ENCODE results near the gene TTC7B.

TTC7B gene

GRCh38 chr14:90651976-90652560 is 164.2 kb downstream of the TTC7B start:
- TF ChIP-seq, protein P1, sequence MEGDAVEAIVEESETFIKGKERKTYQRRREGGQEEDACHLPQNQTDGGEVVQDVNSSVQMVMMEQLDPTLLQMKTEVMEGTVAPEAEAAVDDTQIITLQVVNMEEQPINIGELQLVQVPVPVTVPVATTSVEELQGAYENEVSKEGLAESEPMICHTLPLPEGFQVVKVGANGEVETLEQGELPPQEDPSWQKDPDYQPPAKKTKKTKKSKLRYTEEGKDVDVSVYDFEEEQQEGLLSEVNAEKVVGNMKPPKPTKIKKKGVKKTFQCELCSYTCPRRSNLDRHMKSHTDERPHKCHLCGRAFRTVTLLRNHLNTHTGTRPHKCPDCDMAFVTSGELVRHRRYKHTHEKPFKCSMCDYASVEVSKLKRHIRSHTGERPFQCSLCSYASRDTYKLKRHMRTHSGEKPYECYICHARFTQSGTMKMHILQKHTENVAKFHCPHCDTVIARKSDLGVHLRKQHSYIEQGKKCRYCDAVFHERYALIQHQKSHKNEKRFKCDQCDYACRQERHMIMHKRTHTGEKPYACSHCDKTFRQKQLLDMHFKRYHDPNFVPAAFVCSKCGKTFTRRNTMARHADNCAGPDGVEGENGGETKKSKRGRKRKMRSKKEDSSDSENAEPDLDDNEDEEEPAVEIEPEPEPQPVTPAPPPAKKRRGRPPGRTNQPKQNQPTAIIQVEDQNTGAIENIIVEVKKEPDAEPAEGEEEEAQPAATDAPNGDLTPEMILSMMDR (conservative IDR thresholded peaks at IDR 0.05), result no peak
- no peak overlapping the region for H3K27ac ChIP-seq

- no peak overlapping the region for H3K27ac ChIP-seq
- TF ChIP-seq, protein P1 (conservative IDR thresholded peaks at IDR 0.05), result no peak
These were observed 164.9 kb downstream of the TTC7B start for GRCh38 chr14:90651271-90651804.

- no peak overlapping the region for H3K27ac ChIP-seq
- TF ChIP-seq, protein P1 (conservative IDR thresholded peaks at IDR 0.05), result no peak
These were observed 166.6 kb downstream of the TTC7B start for GRCh38 chr14:90649557-90650135.

DNA sequence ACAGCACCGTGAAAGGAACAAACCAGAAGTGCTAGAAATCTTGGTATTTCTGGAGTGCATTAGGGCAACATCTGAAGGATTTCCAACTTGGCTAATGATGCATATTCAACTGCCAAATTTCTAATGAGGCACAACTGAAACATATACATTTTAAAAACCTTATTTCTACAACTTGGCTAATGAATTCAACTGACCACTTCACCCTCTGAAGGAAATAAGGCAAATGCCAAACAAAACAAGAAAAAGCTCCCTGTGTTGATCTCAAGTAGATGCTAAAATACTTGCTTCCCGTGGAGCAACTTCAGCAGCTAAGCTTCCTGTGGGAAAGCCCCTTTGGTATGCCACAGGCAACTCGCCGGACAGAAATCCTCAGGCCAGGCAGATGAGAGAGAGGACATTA is 167.1 kb downstream of the TTC7B start:
- TF ChIP-seq, protein P1 (conservative IDR thresholded peaks at IDR 0.05), result no peak
- no peak overlapping the region for H3K27ac ChIP-seq

DNA sequence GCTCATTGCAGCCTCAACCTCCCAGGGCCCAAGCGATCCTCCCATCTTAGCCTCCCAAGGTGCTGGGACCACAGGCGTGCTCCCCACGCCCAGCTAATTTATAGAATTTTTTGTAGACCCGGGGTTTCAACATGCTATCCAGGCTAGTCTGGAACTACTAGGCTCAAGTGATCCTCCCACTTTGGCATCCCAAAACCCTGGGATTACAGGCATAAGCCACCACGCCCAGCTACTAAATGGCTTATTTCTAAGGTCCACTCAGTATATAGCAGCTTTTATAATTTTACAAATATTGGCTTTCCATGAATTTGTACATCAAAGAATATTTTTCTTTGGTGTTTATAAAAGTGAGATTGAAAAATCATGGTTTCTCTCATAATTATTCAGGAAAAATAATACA is 167.8 kb downstream of the TTC7B start:
- TF ChIP-seq, protein P1 (conservative IDR thresholded peaks at IDR 0.05), result no peak
- H3K27ac ChIP-seq, result no peak overlapping the region

- TF ChIP-seq, protein P1 (conservative IDR thresholded peaks at IDR 0.05), result no peak
- no peak overlapping the region for H3K27ac ChIP-seq
These were observed 168.7 kb downstream of the TTC7B start for GRCh38 chr14:90647473-90648005.

DNA sequence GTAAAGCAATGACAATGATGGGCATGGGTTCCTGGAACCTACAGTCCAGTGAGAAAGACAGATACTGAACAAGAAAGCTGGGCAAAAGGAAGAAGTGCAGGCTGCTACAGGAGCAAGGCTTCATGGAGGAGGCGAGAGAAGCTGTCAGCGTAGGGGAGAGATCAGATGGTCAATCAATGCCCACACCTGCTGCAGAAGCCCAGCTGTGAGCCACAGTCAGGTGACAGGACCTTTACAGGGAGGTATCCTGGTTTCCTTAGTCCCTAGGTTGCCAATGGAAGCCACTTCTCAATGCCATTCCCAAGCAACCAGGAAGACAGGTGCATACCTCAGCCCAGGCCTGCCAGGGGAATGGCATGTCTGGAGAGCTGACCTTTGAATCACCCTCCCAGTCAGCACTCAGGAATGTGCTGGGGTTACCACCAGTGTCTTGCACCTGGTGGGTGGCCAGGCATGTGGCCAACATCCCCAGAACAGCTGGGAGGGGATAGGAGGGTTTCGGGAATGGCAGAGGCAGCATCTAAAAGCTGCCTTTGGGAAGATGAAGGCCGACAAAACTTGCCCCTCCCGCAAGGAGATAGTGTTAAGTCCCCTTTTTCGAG is 170.3 kb downstream of the TTC7B start:
- no peak overlapping the region for H3K27ac ChIP-seq

More for the DNA sequence above, 170.3 kb downstream of the TTC7B start:
- TF ChIP-seq, protein P1 (conservative IDR thresholded peaks at IDR 0.05), result no peak
